Measurements from ENCODE around the gene PAK5.

GRCh38 chr20:9615766-9616454, 223.0 kb downstream of the PAK5 start:
- no peak for TF ChIP-seq CTCF (IDR thresholded peaks at IDR 0.05)
- no peak for TF ChIP-seq POLR2AphosphoS5 (IDR thresholded peaks at IDR 0.05; ENCODE audit: low read depth, low read length)

All from Panc1 (cell line).